Karpas-422 (cell line): Measurements from ENCODE around the gene UBALD2. TPM values are rescaled to one million over a fixed set of nuclear protein-coding genes. Genes with fewer than 3 reads are reported as not detected.

Source experiments
- DNase-seq: peaks from one replicate; pipeline ENCODE4 v3.0.0-alpha.2; 2015
- H2AFZ ChIP-seq: fragments of 200-600 bp; sonication (generic); 2 replicates; pipeline ENCODE4 v1.6.1; 2014; ENCODE audit warnings: antibody characterized with exemption, low read length, mixed read lengths
- H3K27ac ChIP-seq: fragments of 200-600 bp; sonication (generic); 2 replicates; pipeline ENCODE4 v1.5.1; 2014; ENCODE audit warnings: mild to moderate bottlenecking, low read length, moderate library complexity
- H3K27me3 ChIP-seq: fragments of 200-600 bp; sonication (generic); 2 replicates; pipeline ENCODE4 v1.6.1; 2014; ENCODE audit warnings: low read length, mixed read lengths
- H3K36me3 ChIP-seq: fragments of 200-600 bp; sonication (generic); 2 replicates; pipeline ENCODE4 v1.6.1; 2014; ENCODE audit warnings: low read length, mixed read lengths; ENCODE audit not compliant: insufficient read depth
- H3K4me1 ChIP-seq: fragments of 200-600 bp; sonication (generic); 2 replicates; pipeline ENCODE4 v1.6.1; 2014; ENCODE audit warnings: mild to moderate bottlenecking, low read length, mixed read lengths
- H3K4me2 ChIP-seq: fragments of 200-600 bp; sonication (generic); 2 replicates; pipeline ENCODE4 v1.6.1; 2014; ENCODE audit warnings: low read length, low read depth, mild to moderate bottlenecking; ENCODE audit not compliant: poor library complexity, severe bottlenecking
- H3K4me3 ChIP-seq: fragments of 200-600 bp; sonication (generic); 2 replicates; pipeline ENCODE4 v1.5.1; 2014; ENCODE audit warnings: mild to moderate bottlenecking, antibody characterized with exemption, low read length, mixed read lengths
- H3K79me2 ChIP-seq: fragments of 200-600 bp; sonication (generic); 2 replicates; pipeline ENCODE4 v1.6.1; 2014; ENCODE audit warnings: mild to moderate bottlenecking, low read length, mixed read lengths
- H3K9ac ChIP-seq: fragments of 200-600 bp; sonication (generic); 2 replicates; pipeline ENCODE4 v1.6.0; 2014; ENCODE audit warnings: low read length
- H3K9me2 ChIP-seq: fragments of 200-600 bp; sonication (generic), shearing (Covaris generic); replicated peaks from 2 replicates; pipeline ENCODE4 v1.6.0; 2014; ENCODE audit warnings: mild to moderate bottlenecking, low read length, moderate library complexity; ENCODE audit not compliant: insufficient read depth
- H3K9me3 ChIP-seq: fragments of 300-700, 200-600 bp; sonication (generic); 2 replicates; pipeline ENCODE4 v1.6.1; 2014; ENCODE audit warnings: low read length, mixed read lengths
- H4K20me1 ChIP-seq: fragments of 200-600 bp; sonication (generic); 2 replicates; pipeline ENCODE4 v1.6.1; 2014; ENCODE audit warnings: mild to moderate bottlenecking, antibody characterized with exemption, low read length, low read depth; ENCODE audit not compliant: insufficient read depth
- total RNA-seq: library from RNA; depleted of rRNA; stranded (reverse); fragments of >200 nt; shearing (Covaris generic); gene quantifications from 2 replicates; pipeline ENCODE4 v1.2.3, GENCODE V29; 2014; ENCODE audit warnings: low replicate concordance

Gene UBALD2
- total RNA-seq, 1 experiment from 2014 or later: 22.5 TPM

DNA sequence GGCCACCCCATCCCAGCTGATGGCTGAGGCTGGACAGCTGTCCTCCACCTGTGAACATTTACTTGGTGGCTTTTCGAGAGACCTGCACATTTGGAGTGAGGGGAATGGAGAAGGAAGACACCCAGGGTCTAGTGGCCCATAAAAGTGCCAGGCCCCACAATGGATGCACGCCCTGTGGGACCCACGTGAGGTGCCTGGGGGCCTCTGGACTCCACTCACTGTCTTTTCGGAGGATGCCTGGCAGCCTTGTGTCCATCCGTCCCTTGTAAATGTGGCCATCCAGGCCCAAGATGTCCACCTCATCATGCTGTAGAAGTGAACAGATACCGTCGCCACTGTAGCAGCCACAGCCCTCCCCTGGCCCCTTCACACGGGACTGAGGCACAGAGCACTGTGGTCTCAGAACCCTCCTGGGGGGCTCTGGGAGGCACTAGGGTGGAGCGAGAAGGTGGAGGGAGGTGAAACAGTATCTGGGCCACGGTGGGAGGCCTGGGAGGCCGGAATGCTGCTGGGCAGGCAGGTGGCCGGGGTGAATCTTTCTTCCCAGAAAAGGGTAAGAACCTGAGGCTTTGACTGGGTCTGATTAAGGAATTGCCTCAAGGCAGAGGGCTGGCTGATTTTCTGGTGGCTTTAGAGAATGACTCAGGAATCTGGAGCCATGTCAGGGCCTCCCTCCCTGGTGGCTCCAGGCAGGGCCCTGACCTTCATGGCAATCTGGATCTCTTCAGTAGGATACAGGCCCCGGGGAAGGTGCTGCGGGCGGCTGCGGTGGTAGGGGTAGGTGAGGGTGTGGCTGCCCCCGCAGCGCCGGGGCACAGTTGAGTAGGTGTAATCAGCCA is 11.5 kb downstream of the UBALD2 start:
- no peaks in the 10 kb centered on the region for H3K9me2 ChIP-seq
- H3K27ac ChIP-seq: no peak overlapping the region
- no peaks in the 10 kb centered on the region for H3K9me3 ChIP-seq
- H3K79me2 ChIP-seq: no peaks in the 10 kb centered on the region
- H3K9ac ChIP-seq: no peak overlapping the region
- no peaks in the 10 kb centered on the region for H3K27me3 ChIP-seq
- no peaks in the 10 kb centered on the region for H4K20me1 ChIP-seq
- H3K4me3 ChIP-seq: no peak overlapping the region
- no peak overlapping the region for H2AFZ ChIP-seq
- H3K4me1 ChIP-seq: peaks cover 11% of the 10 kb centered on the region
- no peaks in the 10 kb centered on the region for H3K36me3 ChIP-seq
- no peak for DNase-seq
- H3K4me2 ChIP-seq: no peak overlapping the region

DNA sequence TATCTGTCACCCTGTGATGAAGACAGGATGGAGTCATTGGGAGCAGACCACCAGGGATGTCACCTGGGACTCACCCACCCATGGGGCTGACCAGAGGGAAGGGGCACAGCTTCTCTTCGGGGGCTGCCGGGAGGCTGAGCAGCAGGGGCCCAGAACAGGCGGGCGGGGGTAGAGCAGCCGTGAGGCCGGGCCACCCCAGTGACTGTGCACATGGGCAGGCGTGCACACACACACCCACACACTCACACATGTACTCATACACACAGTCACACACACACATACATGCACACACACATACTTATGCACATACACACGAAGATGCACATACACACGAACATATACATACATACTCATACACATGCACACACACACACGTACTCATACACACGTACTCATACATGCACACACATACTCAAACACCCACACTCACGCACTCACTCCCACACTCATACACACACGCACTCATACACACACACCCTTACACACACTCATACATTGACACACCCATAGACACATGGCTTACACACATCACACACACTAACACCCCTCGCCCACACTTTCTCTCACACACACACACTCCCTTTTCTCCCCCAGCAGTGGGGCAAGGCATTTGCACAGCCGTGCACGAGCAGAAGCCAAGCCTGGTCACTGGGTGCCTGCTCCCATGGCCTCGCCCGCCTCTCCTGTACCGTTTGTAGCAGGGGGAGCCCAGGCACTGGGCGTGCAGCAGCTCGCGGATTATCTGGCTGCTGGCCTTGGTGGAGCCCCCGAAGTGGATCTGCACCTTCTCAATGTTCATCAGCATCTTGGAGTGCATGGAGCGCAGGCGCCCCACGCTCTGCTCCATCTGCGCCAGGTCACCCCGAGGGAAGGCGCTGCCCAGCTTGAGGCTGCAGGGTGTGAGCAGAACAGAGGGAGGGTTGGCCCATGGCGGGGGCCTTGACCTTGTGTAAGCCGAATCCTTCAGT is 12.4 kb downstream of the UBALD2 start:
- no peak for DNase-seq
- peaks cover 2% of the 10 kb centered on the region for H3K4me1 ChIP-seq
- no peak overlapping the region for H3K4me2 ChIP-seq
- H3K79me2 ChIP-seq: no peaks in the 10 kb centered on the region
- no peaks in the 10 kb centered on the region for H3K27me3 ChIP-seq
- no peak overlapping the region for H2AFZ ChIP-seq
- H4K20me1 ChIP-seq: no peaks in the 10 kb centered on the region
- H3K9me2 ChIP-seq: no peaks in the 10 kb centered on the region
- H3K27ac ChIP-seq: no peak overlapping the region
- no peaks in the 10 kb centered on the region for H3K36me3 ChIP-seq
- H3K9ac ChIP-seq: no peak overlapping the region
- H3K9me3 ChIP-seq: no peaks in the 10 kb centered on the region
- H3K4me3 ChIP-seq: no peak overlapping the region

GRCh38 chr17:76278268-76278908 is 13.2 kb downstream of the UBALD2 start:
- DNase-seq: no peak
- H3K36me3 ChIP-seq: no peaks in the 10 kb centered on the region
- H3K4me3 ChIP-seq: no peak overlapping the region
- H2AFZ ChIP-seq: no peak overlapping the region
- H3K9me3 ChIP-seq: no peaks in the 10 kb centered on the region
- no peak overlapping the region for H3K9ac ChIP-seq
- no peaks in the 10 kb centered on the region for H3K79me2 ChIP-seq
- H3K27me3 ChIP-seq: no peaks in the 10 kb centered on the region
- no peak overlapping the region for H3K27ac ChIP-seq
- H4K20me1 ChIP-seq: no peaks in the 10 kb centered on the region
- H3K9me2 ChIP-seq: no peaks in the 10 kb centered on the region
- no peak overlapping the region for H3K4me2 ChIP-seq
- H3K4me1 ChIP-seq: no peaks in the 10 kb centered on the region

DNA sequence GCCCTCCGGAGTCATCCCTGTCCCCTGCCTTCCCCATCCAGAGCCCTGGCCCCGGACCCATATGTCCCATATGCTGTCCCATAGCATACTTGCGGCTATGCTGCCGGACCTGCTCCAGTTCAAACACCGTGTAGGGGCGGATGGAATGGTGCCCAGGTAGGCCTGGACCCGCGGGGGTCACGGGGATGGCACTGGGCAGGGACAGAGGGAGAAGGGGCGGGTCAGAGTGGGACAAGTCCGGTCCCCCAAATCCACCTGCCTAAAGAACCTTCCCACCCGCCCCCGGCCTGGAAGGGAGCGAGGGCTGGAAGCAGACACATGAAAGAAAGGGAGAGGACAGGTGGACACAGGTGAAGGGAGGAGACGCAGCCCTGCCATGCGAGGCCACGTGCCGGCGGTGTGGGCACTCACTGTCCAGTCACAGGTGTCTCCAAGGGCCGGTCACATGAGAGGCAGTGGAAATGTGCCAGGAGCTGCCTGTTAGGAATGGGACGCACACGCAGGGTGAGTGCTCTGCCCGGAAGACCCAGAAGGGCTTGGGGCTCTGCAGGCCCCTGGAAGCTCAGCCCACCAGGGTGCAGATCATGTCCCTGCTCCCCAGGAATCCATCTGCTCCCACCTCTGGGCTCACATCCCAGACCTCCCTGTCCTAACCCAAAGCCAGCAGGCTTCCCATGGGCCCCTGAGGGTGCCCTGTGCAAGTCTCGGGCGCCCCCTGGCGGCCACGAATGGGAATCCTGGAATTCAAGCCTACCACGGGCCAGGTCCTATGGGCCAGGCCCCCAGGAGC is 14.0 kb downstream of the UBALD2 start:
- Histone ChIP-seq H3K79me2 (no peaks in the 10 kb centered on the region), H2AFZ (no peak overlapping the region), H3K4me1 (no peaks in the 10 kb centered on the region), H3K9ac (no peak overlapping the region), H3K4me2 (no peak overlapping the region), H3K9me3 (no peaks in the 10 kb centered on the region), H3K27me3 (no peaks in the 10 kb centered on the region), H3K27ac (no peak overlapping the region), H4K20me1 (no peaks in the 10 kb centered on the region), H3K4me3 (no peak overlapping the region), H3K36me3 (no peaks in the 10 kb centered on the region), H3K9me2 (no peaks in the 10 kb centered on the region)
- peak; percentile 92 for DNase-seq

GRCh38 chr17:76279742-76280287 is 14.7 kb downstream of the UBALD2 start:
- H3K4me1 ChIP-seq: no peaks in the 10 kb centered on the region
- no peaks in the 10 kb centered on the region for H3K79me2 ChIP-seq
- H3K9me3 ChIP-seq: no peaks in the 10 kb centered on the region
- H3K4me2 ChIP-seq: no peak overlapping the region
- no peak overlapping the region for H2AFZ ChIP-seq
- H3K9ac ChIP-seq: no peak overlapping the region
- no peaks in the 10 kb centered on the region for H3K27me3 ChIP-seq
- no peak overlapping the region for H3K4me3 ChIP-seq
- no peaks in the 10 kb centered on the region for H3K9me2 ChIP-seq
- no peaks in the 10 kb centered on the region for H3K36me3 ChIP-seq
- DNase-seq: no peak
- H4K20me1 ChIP-seq: no peaks in the 10 kb centered on the region
- no peak overlapping the region for H3K27ac ChIP-seq

DNA sequence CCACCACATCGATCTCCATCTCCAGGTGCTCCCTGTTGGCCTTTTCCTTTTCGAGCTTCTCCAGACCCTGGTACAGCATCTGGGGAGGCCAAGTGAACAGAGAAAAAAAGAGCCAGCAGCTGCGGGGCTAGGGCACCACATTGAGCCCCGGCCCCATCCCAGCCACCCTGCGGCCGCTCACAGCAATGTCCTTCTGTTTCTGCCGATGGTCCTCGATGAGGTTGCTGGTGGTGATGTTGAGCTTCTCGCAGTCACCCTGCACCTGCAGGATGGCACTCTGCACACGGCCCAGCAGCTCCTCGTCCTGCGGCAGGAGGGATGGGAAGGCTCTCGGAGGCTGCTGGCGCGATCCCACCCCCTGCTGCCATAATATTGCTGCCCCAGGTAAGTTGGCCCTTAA is 15.5 kb downstream of the UBALD2 start:
- Histone ChIP-seq H3K27ac (no peak overlapping the region), H3K9me2 (no peaks in the 10 kb centered on the region), H3K9ac (no peak overlapping the region), H3K79me2 (no peaks in the 10 kb centered on the region), H3K9me3 (no peaks in the 10 kb centered on the region), H3K4me2 (no peak overlapping the region), H2AFZ (no peak overlapping the region), H3K4me1 (no peaks in the 10 kb centered on the region), H3K27me3 (no peaks in the 10 kb centered on the region), H4K20me1 (no peaks in the 10 kb centered on the region), H3K4me3 (no peak overlapping the region), H3K36me3 (no peaks in the 10 kb centered on the region)
- DNase-seq: no peak

GRCh38 chr17:76281573-76282371 is 16.6 kb downstream of the UBALD2 start:
- no peak overlapping the region for H2AFZ ChIP-seq
- H3K4me1 ChIP-seq: no peaks in the 10 kb centered on the region
- no peaks in the 10 kb centered on the region for H3K9me3 ChIP-seq
- H3K4me3 ChIP-seq: no peak overlapping the region
- no peaks in the 10 kb centered on the region for H3K36me3 ChIP-seq
- H3K27me3 ChIP-seq: no peaks in the 10 kb centered on the region
- H4K20me1 ChIP-seq: no peaks in the 10 kb centered on the region
- no peak for DNase-seq
- no peak overlapping the region for H3K9ac ChIP-seq
- H3K27ac ChIP-seq: no peak overlapping the region
- H3K79me2 ChIP-seq: no peaks in the 10 kb centered on the region
- H3K4me2 ChIP-seq: no peak overlapping the region
- H3K9me2 ChIP-seq: no peaks in the 10 kb centered on the region
